Measurements from ENCODE around the gene GATA1.

The GATA1 gene

GRCh38 chrX:48829016-48829735 is 42.8 kb downstream of the GATA1 start:
- TF ChIP-seq CTCF (IDR thresholded peaks at IDR 0.05; ENCODE audit: low read depth, low read length, poor library complexity, severe bottlenecking) (no peak), EZH2phosphoT487 (IDR thresholded peaks at IDR 0.05; ENCODE audit: borderline replicate concordance, low read length) (no peak)
- Histone ChIP-seq H3K36me3 (ENCODE audit: control insufficient read depth, low read length) (no peaks in the 10 kb centered on the region), H3K4me1 (ENCODE audit: control insufficient read depth, low read length) (no peaks in the 10 kb centered on the region), H3K9me3 (ENCODE audit: control insufficient read depth, insufficient read depth, low read length) (no peaks in the 10 kb centered on the region), H3K4me2 (ENCODE audit: low read length) (no peak overlapping the region), H3K4me3 (ENCODE audit: low read length) (no peak overlapping the region), H3K27me3 (ENCODE audit: control insufficient read depth, low read length) (no peaks in the 10 kb centered on the region), H3K79me2 (ENCODE audit: control insufficient read depth, low read length) (no peaks in the 10 kb centered on the region), H4K20me1 (ENCODE audit: control insufficient read depth, insufficient read depth, low read depth, low read length) (no peaks in the 10 kb centered on the region), H3K27ac (ENCODE audit: low read depth, low read length) (no peak overlapping the region), H3F3A (ENCODE audit: control insufficient read depth, insufficient read depth) (no peaks in the 10 kb centered on the region), H3K9me2 (replicated peaks; ENCODE audit: control insufficient read depth, low read length) (no peaks in the 10 kb centered on the region)

GRCh38 chrX:48831136-48831908 is 44.9 kb downstream of the GATA1 start:
- no peaks in the 10 kb centered on the region for H3K36me3 ChIP-seq (ENCODE audit: control insufficient read depth, low read length)
- no peaks in the 10 kb centered on the region for H3K9me3 ChIP-seq (ENCODE audit: control insufficient read depth, insufficient read depth, low read length)
- H3K4me3 ChIP-seq (ENCODE audit: low read length): no peak overlapping the region
- no peaks in the 10 kb centered on the region for H3K4me1 ChIP-seq (ENCODE audit: control insufficient read depth, low read length)
- H3K4me2 ChIP-seq (ENCODE audit: low read length): no peak overlapping the region
- H3K79me2 ChIP-seq (ENCODE audit: control insufficient read depth, low read length): no peaks in the 10 kb centered on the region
- TF ChIP-seq EZH2phosphoT487 (IDR thresholded peaks at IDR 0.05; ENCODE audit: borderline replicate concordance, low read length) (no peak), CTCF (IDR thresholded peaks at IDR 0.05; ENCODE audit: low read depth, low read length, poor library complexity, severe bottlenecking) (no peak)
- H3K27me3 ChIP-seq (ENCODE audit: control insufficient read depth, low read length): peaks cover 4% of the 10 kb centered on the region; the same call in 1 of the 2 replicates
- no peaks in the 10 kb centered on the region for H3K9me2 ChIP-seq (replicated peaks; ENCODE audit: control insufficient read depth, low read length)
- no peak overlapping the region for H3K27ac ChIP-seq (ENCODE audit: low read depth, low read length)
- no peaks in the 10 kb centered on the region for H3F3A ChIP-seq (ENCODE audit: control insufficient read depth, insufficient read depth)
- H4K20me1 ChIP-seq (ENCODE audit: control insufficient read depth, insufficient read depth, low read depth, low read length): no peaks in the 10 kb centered on the region

- no peak overlapping the region for H3K4me2 ChIP-seq (ENCODE audit: low read length)
- H3K27me3 ChIP-seq (ENCODE audit: control insufficient read depth, low read length): peaks cover 4% of the 10 kb centered on the region; the same call in 1 of the 2 replicates
- no peaks in the 10 kb centered on the region for H3K36me3 ChIP-seq (ENCODE audit: control insufficient read depth, low read length)
- TF ChIP-seq CTCF (IDR thresholded peaks at IDR 0.05; ENCODE audit: low read depth, low read length, poor library complexity, severe bottlenecking) (no peak), EZH2phosphoT487 (IDR thresholded peaks at IDR 0.05; ENCODE audit: borderline replicate concordance, low read length) (no peak)
- H3K9me2 ChIP-seq (replicated peaks; ENCODE audit: control insufficient read depth, low read length): no peaks in the 10 kb centered on the region
- H3K4me1 ChIP-seq (ENCODE audit: control insufficient read depth, low read length): no peaks in the 10 kb centered on the region
- no peaks in the 10 kb centered on the region for H3F3A ChIP-seq (ENCODE audit: control insufficient read depth, insufficient read depth)
- no peaks in the 10 kb centered on the region for H3K79me2 ChIP-seq (ENCODE audit: control insufficient read depth, low read length)
- no peak overlapping the region for H3K27ac ChIP-seq (ENCODE audit: low read depth, low read length)
- no peak overlapping the region for H3K4me3 ChIP-seq (ENCODE audit: low read length)
- no peaks in the 10 kb centered on the region for H3K9me3 ChIP-seq (ENCODE audit: control insufficient read depth, insufficient read depth, low read length)
- H4K20me1 ChIP-seq (ENCODE audit: control insufficient read depth, insufficient read depth, low read depth, low read length): no peaks in the 10 kb centered on the region
These were observed 45.5 kb downstream of the GATA1 start for GRCh38 chrX:48831909-48832291.

Measured in DOHH2 (cell line).